Neural cell (in vitro differentiated cells): ENCODE measurements around the gene POLR2L. TPM values are rescaled to one million over a fixed set of nuclear protein-coding genes. Genes with fewer than 3 reads are reported as not detected.

Source experiments
- H2AFZ ChIP-seq: fragments of 200-600, 300-800 bp; sonication (generic), shearing (Covaris generic); 2 replicates; pipeline ENCODE4 v1.6.0; 2014; ENCODE audit warnings: low read depth, mild to moderate bottlenecking, antibody characterized with exemption, low read length, moderate library complexity
- H3F3A ChIP-seq: fragments of 200-600 bp; shearing (Covaris generic); 2 replicates; pipeline ENCODE4 v1.6.1; 2016; ENCODE audit warnings: mild to moderate bottlenecking, moderate library complexity, mixed read lengths, antibody characterized with exemption, low read length; ENCODE audit not compliant: insufficient read depth, poor library complexity, severe bottlenecking
- H3K27ac ChIP-seq: fragments of 200-600, 300-800 bp; sonication (generic), shearing (Covaris generic); 2 replicates; pipeline ENCODE4 v1.5.1; 2014; ENCODE audit warnings: mild to moderate bottlenecking, low read length, moderate library complexity
- H3K27me3 ChIP-seq: fragments of 300-800, 200-600 bp; sonication (generic), shearing (Covaris generic); 2 replicates; pipeline ENCODE4 v1.6.0; 2014; ENCODE audit warnings: mild to moderate bottlenecking, low read depth, low read length, moderate library complexity; ENCODE audit not compliant: insufficient read depth
- H3K36me3 ChIP-seq: fragments of 300-800, 200-600 bp; sonication (generic), shearing (Covaris generic); 2 replicates; pipeline ENCODE4 v1.5.1; 2014; ENCODE audit warnings: mild to moderate bottlenecking, antibody characterized with exemption, low read length, moderate library complexity; ENCODE audit not compliant: insufficient read depth
- H3K4me2 ChIP-seq: fragments of 300-800, 200-600 bp; sonication (generic), shearing (Covaris generic); 2 replicates; pipeline ENCODE4 v1.6.0; 2014; ENCODE audit warnings: mild to moderate bottlenecking, low read length
- H3K4me3 ChIP-seq: fragments of 300-800, 200-600 bp; sonication (generic), shearing (Covaris generic); 2 replicates; pipeline ENCODE4 v1.5.1; 2014; ENCODE audit warnings: mild to moderate bottlenecking, low read length, moderate library complexity
- H3K79me2 ChIP-seq: fragments of 200-600 bp; shearing (Covaris generic); replicated peaks from 2 replicates; pipeline ENCODE4 v1.6.0; 2014; ENCODE audit warnings: mild to moderate bottlenecking, low read length, moderate library complexity; ENCODE audit not compliant: insufficient read depth
- H3K9ac ChIP-seq: fragments of 300-800, 200-600 bp; sonication (generic), shearing (Covaris generic); 2 replicates; pipeline ENCODE4 v1.6.1; 2016; ENCODE audit warnings: mild to moderate bottlenecking, low read length, mixed read lengths
- H3K9me2 ChIP-seq: fragments of 200-600 bp; shearing (Covaris generic); 2 replicates; pipeline ENCODE4 v1.6.1; 2016; ENCODE audit warnings: mild to moderate bottlenecking, low read length, mixed read lengths; ENCODE audit not compliant: insufficient read depth
- H3K9me3 ChIP-seq: fragments of 200-600, 300-800 bp; sonication (generic), shearing (Covaris generic); 2 replicates; pipeline ENCODE4 v1.6.1; 2016; ENCODE audit warnings: mild to moderate bottlenecking, mixed run types, low read length, moderate library complexity, mixed read lengths
- H4K20me1 ChIP-seq: fragments of 200-600 bp; shearing (Covaris generic); 2 replicates; pipeline ENCODE4 v1.6.1; 2016; ENCODE audit warnings: mild to moderate bottlenecking, mixed run types; ENCODE audit not compliant: insufficient read depth
- EP300 ChIP-seq: fragments of 450-650 bp; conservative IDR thresholded peaks from 2 replicates; pipeline ENCODE4 v1.6.1; 2014; ENCODE audit warnings: antibody characterized with exemption, mild to moderate bottlenecking, moderate library complexity; ENCODE audit not compliant: poor library complexity, severe bottlenecking
- POLR2AphosphoS5 ChIP-seq: IDR thresholded peaks from 2 replicates; pipeline ENCODE4 v1.6.1; 2012
- TAF1 ChIP-seq: IDR thresholded peaks from 2 replicates; pipeline ENCODE4 v1.6.1; 2012; ENCODE audit warnings: low read depth
- polyA plus RNA-seq: library from polyadenylated mRNA; depleted of rRNA; stranded (reverse); fragments of >200 nt; gene quantifications from 2 replicates; pipeline ENCODE4 v1.2.3, GENCODE V29; 2014
- small RNA-seq, 3 experiments: library from RNA; depleted of rRNA; stranded (forward); fragments of <200 nt; gene quantifications; one replicate each; pipeline ENCODE3, GENCODE V24; 2012

The POLR2L gene
- polyA plus RNA-seq, 1 donor from 2014 or later = 62.3 TPM

GRCh38 chr11:789943-790342 lies 52.4 kb downstream of the POLR2L start, which contains the start of gene CEND1:
Gene CEND1, minus strand, starts transcription at chr11:790090. Its CDS starts 1,514 bp downstream, at chr11:788576.
- peak within 1 kb of the TSS; percentile 30 for H3K27ac ChIP-seq
- no peaks in the 10 kb centered on the region for H3K9me3 ChIP-seq
- H3K36me3 ChIP-seq = no peaks in the 10 kb centered on the region
- no peaks in the 10 kb centered on the region for H3F3A ChIP-seq
- peak within 1 kb of the TSS; percentile 79 for H3K9ac ChIP-seq
- peaks cover 6% of the 10 kb centered on the region for H3K79me2 ChIP-seq
- H2AFZ ChIP-seq = no peak within 1 kb of the TSS
- TF ChIP-seq EP300 (no peak), TAF1 (peak; percentile 69), POLR2AphosphoS5 (peak; percentile 76)
- H3K9me2 ChIP-seq = no peaks in the 10 kb centered on the region
- H3K4me2 ChIP-seq = peak within 1 kb of the TSS; percentile 85
- H4K20me1 ChIP-seq = no peaks in the 10 kb centered on the region
- peak within 1 kb of the TSS; percentile 83 for H3K4me3 ChIP-seq
- H3K27me3 ChIP-seq = no peaks in the 10 kb centered on the region

Small RNA genes within 50 kb of the gene (small RNA-seq; reads per million reads assigned to genes)
- 0 reads per million in 3 experiments for gene SNORA52

Other genes with a start within 250 kb of the POLR2L start
- 1.1 and 4.6 TPM in 2 replicates for gene IRF7, start 226.6 kb downstream of the POLR2L start, polyA plus RNA-seq
- not detected in 2 replicates for gene CDHR5, start 217.6 kb downstream of the POLR2L start, polyA plus RNA-seq
- not detected in 2 replicates for gene SCT, start 215.3 kb downstream of the POLR2L start, polyA plus RNA-seq
- gene DRD4, start 205.3 kb downstream of the POLR2L start, polyA plus RNA-seq = 0.86 TPM in 1 of 2 replicates, not detected in the other
- 87.6 and 94.9 TPM in 2 replicates for gene DEAF1, start 147.3 kb downstream of the POLR2L start, polyA plus RNA-seq
- gene TMEM80, start 146.7 kb downstream of the POLR2L start, polyA plus RNA-seq = 23.1 and 30.9 TPM in 2 replicates
- 3.5 and 7.5 TPM in 2 replicates for gene EPS8L2, start 136.3 kb downstream of the POLR2L start, polyA plus RNA-seq
- gene TALDO1, start 95.1 kb downstream of the POLR2L start, polyA plus RNA-seq = 156 and 158 TPM in 2 replicates
- gene GATD1, start 65.0 kb downstream of the POLR2L start, polyA plus RNA-seq = 131 and 146 TPM in 2 replicates
- gene CEND1, start 52.4 kb downstream of the POLR2L start, polyA plus RNA-seq = 11.8 and 16.2 TPM in 2 replicates
- 40.9 and 66.4 TPM in 2 replicates for gene SLC25A22, start 44.2 kb downstream of the POLR2L start, polyA plus RNA-seq
- gene PIDD1, start 37.3 kb downstream of the POLR2L start, polyA plus RNA-seq = 13.3 and 34.9 TPM in 2 replicates
- 147 and 167 TPM in 2 replicates for gene RPLP2, start 32.6 kb downstream of the POLR2L start, polyA plus RNA-seq
- gene PNPLA2, start 23.6 kb downstream of the POLR2L start, polyA plus RNA-seq = 7.3 and 7.8 TPM in 2 replicates
- gene CRACR2B, start 14.6 kb downstream of the POLR2L start, polyA plus RNA-seq = 1.2 and 6.5 TPM in 2 replicates
- 70.8 and 80.1 TPM in 2 replicates for gene CD151, start 9.6 kb downstream of the POLR2L start, polyA plus RNA-seq
- gene TSPAN4, start 323 bp upstream of the POLR2L start, polyA plus RNA-seq = 68.1 and 68.3 TPM in 2 replicates
- 51.2 and 81.3 TPM in 2 replicates for gene CHID1, start 68.3 kb upstream of the POLR2L start, polyA plus RNA-seq
- 46.5 and 46.8 TPM in 2 replicates for gene AP2A2, start 83.3 kb upstream of the POLR2L start, polyA plus RNA-seq
- gene MUC6, start 194.2 kb upstream of the POLR2L start, polyA plus RNA-seq = not detected in 2 replicates
- gene MUC2, start 232.3 kb upstream of the POLR2L start, polyA plus RNA-seq = not detected in 2 replicates